ENCODE data around the gene MED6.

The MED6 gene

GRCh38 chr14:70600382-70601157 is at the start of gene MED6:
MED6 (minus strand) TSS chr14:70600655; CDS start chr14:70600637, 18 bp downstream.
- peak; percentile 98 for DNase-seq

GRCh38 chr14:70649803-70650202 is 49.3 kb upstream of the MED6 start:
- no peak for DNase-seq

GRCh38 chr14:70648346-70648745 is 47.9 kb upstream of the MED6 start:
- DNase-seq, result no peak

- DNase-seq, result peak; percentile 40
Measured at GRCh38 chr14:70646705-70647104, 46.2 kb upstream of the MED6 start.

- DNase-seq, result no peak
Measured at GRCh38 chr14:70645892-70646291, 45.4 kb upstream of the MED6 start.

- no peak for DNase-seq
Measured at GRCh38 chr14:70643967-70644366, 43.5 kb upstream of the MED6 start.

- DNase-seq, result peak; percentile 79
Measured at GRCh38 chr14:70642303-70643235, 42.1 kb upstream of the MED6 start.

- peak; percentile 86 for DNase-seq
Measured at GRCh38 chr14:70641548-70642302, 41.3 kb upstream of the MED6 start, which contains the start of gene TTC9. TTC9 (plus strand) TSS chr14:70641916; CDS start chr14:70642130, 214 bp downstream.

- DNase-seq, result peak; percentile 86
Measured at GRCh38 chr14:70640938-70641547, 40.6 kb upstream of the MED6 start.

GRCh38 chr14:70638416-70638815 is 38.0 kb upstream of the MED6 start:
- peak; percentile 55 for DNase-seq

- DNase-seq, result no peak
Measured at GRCh38 chr14:70635971-70636595, 35.6 kb upstream of the MED6 start.

- no peak for DNase-seq
Measured at GRCh38 chr14:70631948-70632347, 31.5 kb upstream of the MED6 start.

- DNase-seq, result no peak
Measured at GRCh38 chr14:70624972-70625371, 24.5 kb upstream of the MED6 start.

- DNase-seq, result peak; percentile 76
Measured at GRCh38 chr14:70622111-70622712, 21.8 kb upstream of the MED6 start.

- DNase-seq, result no peak
Measured at GRCh38 chr14:70619708-70620107, 19.3 kb upstream of the MED6 start.

GRCh38 chr14:70618314-70618713 is 17.9 kb upstream of the MED6 start:
- no peak for DNase-seq

GRCh38 chr14:70616646-70617045 is 16.2 kb upstream of the MED6 start:
- no peak for DNase-seq

GRCh38 chr14:70611216-70611615 is 10.8 kb upstream of the MED6 start:
- DNase-seq, result peak; percentile 14

- DNase-seq, result no peak
Measured at GRCh38 chr14:70602254-70602653, 1.8 kb upstream of the MED6 start.

GRCh38 chr14:70601162-70601561 is 707 bp upstream of the MED6 start:
- peak; percentile 14 for DNase-seq

- no peak for DNase-seq
Measured at GRCh38 chr14:70599345-70599744, 1.1 kb downstream of the MED6 start.

GRCh38 chr14:70597731-70598130 is 2.7 kb downstream of the MED6 start:
- no peak for DNase-seq

Data from NCI-H69 (cell line).